Spleen (tissue), 11 donors: ENCODE results near the gene PEAR1. TPM values are rescaled to one million over a fixed set of nuclear protein-coding genes. Genes with fewer than 3 reads are reported as not detected.
A peak's percentile ranks its signal among the peaks of the same experiment; 100 is the strongest.

Experiments used
- DNase-seq: peaks from one replicate; pipeline ENCODE4 v3.0.0-alpha.2; 2020
- H3K27ac ChIP-seq, 8 donors: fragments of 200-600 bp; sonication (generic) in 7 of 8; 1 replicate in 4 of 8; 2 replicates in 4 of 8; pipeline versions ENCODE4 v1.5.0 to v1.8.0; 2016 to 2021; ENCODE audit warnings: inconsistent platforms in 4 of 8, mild to moderate bottlenecking in 4 of 8, moderate library complexity in 1 of 8
- H3K27me3 ChIP-seq, 7 donors: fragments of 200-600 bp; sonication (generic) in 6 of 7; replicated peaks in 1 of 7; 1 replicate in 4 of 7; 2 replicates in 3 of 7; pipeline versions ENCODE4 v1.5.0 to v1.8.0; 2016 to 2021; ENCODE audit warnings: inconsistent platforms in 3 of 7, mild to moderate bottlenecking in 1 of 7
- H3K36me3 ChIP-seq, 6 donors: fragments of 200-600 bp; sonication (generic) in 5 of 6; 1 replicate in 4 of 6; 2 replicates in 2 of 6; pipeline versions ENCODE4 v1.5.0 to v1.8.0; 2016 to 2021; ENCODE audit warnings: inconsistent platforms in 2 of 6
- H3K4me1 ChIP-seq, 6 donors: fragments of 200-600 bp; sonication (generic) in 5 of 6; 1 replicate in 3 of 6; 2 replicates in 3 of 6; pipeline versions ENCODE4 v1.5.0 to v1.8.0; 2016 to 2021; ENCODE audit warnings: inconsistent platforms in 3 of 6
- H3K4me3 ChIP-seq, 8 donors: fragments of 200-600 bp; sonication (generic) in 7 of 8; 1 replicate in 4 of 8; 2 replicates in 4 of 8; pipeline versions ENCODE4 v1.5.0 to v1.8.0; 2016 to 2021; ENCODE audit warnings: inconsistent platforms in 4 of 8, mild to moderate bottlenecking in 4 of 8, moderate library complexity in 2 of 8
- H3K9me3 ChIP-seq, 8 donors: fragments of 200-600 bp; sonication (generic) in 7 of 8; 1 replicate in 4 of 8; 2 replicates in 4 of 8; pipeline versions ENCODE4 v1.5.0 to v1.8.0; 2016 to 2021; ENCODE audit warnings: inconsistent platforms in 4 of 8
- CTCF ChIP-seq, 11 experiments: fragments of 200-600 bp in 7 of 11; fragments of 450-650 bp in 4 of 11; sonication (generic) in 4 of 11; IDR thresholded peaks in 8 of 11; conservative IDR thresholded peaks in 3 of 11; 1 replicate in 7 of 11; 2 replicates in 4 of 11; pipeline versions ENCODE4 v1.4.0 to v1.8.0; 2016 to 2021; ENCODE audit warnings: antibody characterized with exemption in 11 of 11, inconsistent platforms in 4 of 11, mild to moderate bottlenecking in 1 of 11
- POLR2A ChIP-seq, 3 donors: fragments of 450-650 bp; IDR thresholded peaks; one replicate each; pipeline ENCODE4 v1.5.1; 2017; ENCODE audit warnings: antibody characterized with exemption in 3 of 3, mild to moderate bottlenecking in 1 of 3
- POLR2AphosphoS5 ChIP-seq, 3 donors: sonication (generic); formaldehyde crosslinking; IDR thresholded peaks; one replicate each; pipeline ENCODE4 v1.5.1; 2017; ENCODE audit warnings: antibody characterized with exemption in 3 of 3
- WGBS, 5 donors: extraction: QIAGEN DNeasy Blood & Tissue Kit in 3 of 5; methylation state at CpG; one replicate each; pipeline versions ENCODE4 v1.1.5 to v1.1.7; 2013 to 2018; 5-methylcytosine and 5-hydroxymethylcytosine counted together
- intact Hi-C: fragments of 100-400 bp; cut with DNase I; formaldehyde crosslinking; loops from one replicate; pipeline ENCODE4 v1.15.0; 2023; ENCODE audit warnings: low total_unique reads
- polyA plus RNA-seq, 3 donors: library from polyadenylated mRNA; stranded (reverse); fragments of 200-250 nt; gene quantifications; one replicate each; pipeline ENCODE4 v1.2.1, GENCODE V29; 2013
- total RNA-seq, 7 donors: library from RNA; depleted of rRNA in 3 of 7; stranded (reverse); fragments of >200 nt in 3 of 7; fragmentation: NEBNext Ultra II Directional in 4 of 7; extraction: Animal tissue kit (Norgen Biotek cat#: 25700) in 4 of 7; gene quantifications; one replicate each; pipeline versions ENCODE4 v1.1.0 to v1.2.1, GENCODE V29; 2016 to 2021
- donor health status: healthy with polysubstance abuse.
- donor health status: DM: no; HTN: no; CAD: no; lungs with moderate emphysema.
- donor health status: DM: no; HTN: no; CAD: no.
- donor health status: Bipolar disorder and iron deficiency.
- donor health status: healthy.
- donor health status: DM: no; HTN: no; CAD: no.
- donor health status: DM: yes; HTN: yes; CAD: no.

The PEAR1 gene
- total and polyA plus RNA-seq, 10 donors: 1.4 to 28.3 (median 20.2) TPM

GRCh38 chr1:156908955-156909354 lies 15.4 kb downstream of the PEAR1 start:
- Histone ChIP-seq H3K4me3 (no peak overlapping the region), H3K27me3 (peaks cover 0 to 27% (median 0%) of the 10 kb centered on the region in 7 donors), H3K27ac (no peak overlapping the region), H3K36me3 (peaks cover 0 to 69% (median 1%) of the 10 kb centered on the region in 6 donors), H3K9me3 (no peaks in the 10 kb centered on the region), H3K4me1 (peaks cover 0 to 62% (median 9%) of the 10 kb centered on the region in 6 donors)
- intact Hi-C loops: no loop called here
- no peak for DNase-seq
- 69 to 82% (median 79%) methylated on average over 10 of the region's 10 CpGs for WGBS, 5 donors
- TF ChIP-seq CTCF (IDR thresholded peaks at IDR 0.05 in 8 of 11, conservative IDR thresholded peaks at IDR 0.05 in 3 of 11) (no peak), POLR2AphosphoS5 (IDR thresholded peaks at IDR 0.05) (no peak), POLR2A (IDR thresholded peaks at IDR 0.05) (no peak)

- Histone ChIP-seq H3K27ac (no peak overlapping the region), H3K9me3 (no peaks in the 10 kb centered on the region), H3K4me3 (no peak overlapping the region), H3K36me3 (peaks cover 0 to 76% (median 2%) of the 10 kb centered on the region in 6 donors), H3K27me3 (peaks cover 0 to 30% (median 0%) of the 10 kb centered on the region in 7 donors), H3K4me1 (peaks cover 0 to 54% (median 9%) of the 10 kb centered on the region in 6 donors)
- WGBS, 5 donors: 60 to 81% (median 79%) methylated on average over 2 to 5 of the region's 5 CpGs
- intact Hi-C loops: no loop called here
- TF ChIP-seq POLR2A (IDR thresholded peaks at IDR 0.05): no peak
- no peak for TF ChIP-seq POLR2AphosphoS5 (IDR thresholded peaks at IDR 0.05)
- TF ChIP-seq CTCF (IDR thresholded peaks at IDR 0.05 in 8 of 11, conservative IDR thresholded peaks at IDR 0.05 in 3 of 11): no peak
- no peak for DNase-seq
Measured at GRCh38 chr1:156909671-156910070, 16.2 kb downstream of the PEAR1 start.

GRCh38 chr1:156910309-156910782 lies 16.8 kb downstream of the PEAR1 start:
- intact Hi-C loops: no loop called here
- DNase-seq: no peak
- peaks cover 0 to 83% (median 8%) of the 10 kb centered on the region in 6 donors for H3K36me3 ChIP-seq
- peaks cover 0 to 48% (median 9%) of the 10 kb centered on the region in 6 donors for H3K4me1 ChIP-seq
- H3K27me3 ChIP-seq: peaks cover 0 to 34% (median 0%) of the 10 kb centered on the region in 7 donors
- no peak overlapping the region for H3K27ac ChIP-seq
- no peaks in the 10 kb centered on the region for H3K9me3 ChIP-seq
- no peak overlapping the region for H3K4me3 ChIP-seq
- WGBS, 5 donors: 62 to 69% (median 64%) methylated on average over 14 to 18 of the region's 18 CpGs
- TF ChIP-seq POLR2A (IDR thresholded peaks at IDR 0.05) (no peak), CTCF (IDR thresholded peaks at IDR 0.05 in 8 of 11, conservative IDR thresholded peaks at IDR 0.05 in 3 of 11) (peak in 10 of 11 experiments; percentile 23 to 86 (median 72))

- H3K4me3 ChIP-seq: no peak overlapping the region
- DNase-seq: no peak
- H3K27me3 ChIP-seq: peaks cover 0 to 38% (median 0%) of the 10 kb centered on the region in 7 donors
- TF ChIP-seq POLR2A (IDR thresholded peaks at IDR 0.05) (no peak), CTCF (IDR thresholded peaks at IDR 0.05 in 8 of 11, conservative IDR thresholded peaks at IDR 0.05 in 3 of 11) (no peak), POLR2AphosphoS5 (IDR thresholded peaks at IDR 0.05) (no peak)
- intact Hi-C loops: no loop called here
- no peaks in the 10 kb centered on the region for H3K9me3 ChIP-seq
- peaks cover 0 to 40% (median 9%) of the 10 kb centered on the region in 6 donors for H3K4me1 ChIP-seq
- peaks cover 0 to 80% (median 9%) of the 10 kb centered on the region in 6 donors for H3K36me3 ChIP-seq
- WGBS, 5 donors: 56 to 65% (median 57%) methylated on average over 5 to 6 of the region's 6 CpGs
- H3K27ac ChIP-seq: no peak overlapping the region
Measured at GRCh38 chr1:156911577-156912298, 18.2 kb downstream of the PEAR1 start.
